C4-2B (cell line): ENCODE measurements around the gene HSPA12A.

Experiments used
- CTCF ChIP-seq: fragments of 450-650 bp; conservative IDR thresholded peaks from 2 replicates; pipeline ENCODE4 v1.5.1; 2017; ENCODE audit warnings: mild to moderate bottlenecking
- ZFX ChIP-seq: fragments of 450-650 bp; IDR thresholded peaks from 2 replicates; pipeline ENCODE4 v1.6.1; 2017

- TF ChIP-seq CTCF, result no peak
- TF ChIP-seq ZFX, result no peak
Observed at GRCh38 chr10:116621934-116622655, 120.3 kb downstream of the HSPA12A start.
